HL-60 (cell line): Measurements from ENCODE around the gene FAM180B.

ENCODE experiments used
- POLR2AphosphoS5 ChIP-seq: IDR thresholded peaks from 2 replicates; pipeline ENCODE4 v1.6.1; 2012; ENCODE audit warnings: low read depth
- TF ChIP-seq, protein P1 (sequence below): IDR thresholded peaks from one replicate; pipeline ENCODE4 v1.5.1; 2011; ENCODE audit warnings: low read length, control low read depth, inconsistent platforms; ENCODE audit not compliant: insufficient read depth
- TF ChIP-seq, protein P2 (sequence below): IDR thresholded peaks from 2 replicates; pipeline ENCODE4 v1.6.1; 2012; ENCODE audit warnings: low read depth; ENCODE audit not compliant: insufficient replicate concordance

DNA sequence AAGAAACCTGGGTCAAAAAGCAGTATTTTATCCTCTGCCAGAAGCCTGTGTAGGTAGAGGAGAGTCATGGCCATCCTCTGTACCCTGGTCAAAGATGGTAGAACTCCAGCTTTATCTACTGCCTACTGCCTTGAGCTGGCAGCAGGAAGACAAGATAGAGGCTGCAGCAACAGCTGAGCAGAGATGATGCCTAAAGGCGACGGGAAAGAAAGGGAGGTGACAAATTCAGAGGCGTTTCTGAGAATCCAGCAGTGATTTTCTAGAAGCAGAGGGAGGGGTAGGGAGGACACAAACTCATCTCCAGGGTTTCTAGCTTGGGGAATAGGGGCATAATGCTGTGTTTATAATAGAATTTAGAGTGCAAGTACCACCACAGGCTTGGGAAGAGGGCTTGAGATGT lies 23.2 kb downstream of the FAM180B start:
- TF ChIP-seq, protein P1, sequence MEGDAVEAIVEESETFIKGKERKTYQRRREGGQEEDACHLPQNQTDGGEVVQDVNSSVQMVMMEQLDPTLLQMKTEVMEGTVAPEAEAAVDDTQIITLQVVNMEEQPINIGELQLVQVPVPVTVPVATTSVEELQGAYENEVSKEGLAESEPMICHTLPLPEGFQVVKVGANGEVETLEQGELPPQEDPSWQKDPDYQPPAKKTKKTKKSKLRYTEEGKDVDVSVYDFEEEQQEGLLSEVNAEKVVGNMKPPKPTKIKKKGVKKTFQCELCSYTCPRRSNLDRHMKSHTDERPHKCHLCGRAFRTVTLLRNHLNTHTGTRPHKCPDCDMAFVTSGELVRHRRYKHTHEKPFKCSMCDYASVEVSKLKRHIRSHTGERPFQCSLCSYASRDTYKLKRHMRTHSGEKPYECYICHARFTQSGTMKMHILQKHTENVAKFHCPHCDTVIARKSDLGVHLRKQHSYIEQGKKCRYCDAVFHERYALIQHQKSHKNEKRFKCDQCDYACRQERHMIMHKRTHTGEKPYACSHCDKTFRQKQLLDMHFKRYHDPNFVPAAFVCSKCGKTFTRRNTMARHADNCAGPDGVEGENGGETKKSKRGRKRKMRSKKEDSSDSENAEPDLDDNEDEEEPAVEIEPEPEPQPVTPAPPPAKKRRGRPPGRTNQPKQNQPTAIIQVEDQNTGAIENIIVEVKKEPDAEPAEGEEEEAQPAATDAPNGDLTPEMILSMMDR, result no peak
- TF ChIP-seq POLR2AphosphoS5, result no peak
- TF ChIP-seq, protein P2, sequence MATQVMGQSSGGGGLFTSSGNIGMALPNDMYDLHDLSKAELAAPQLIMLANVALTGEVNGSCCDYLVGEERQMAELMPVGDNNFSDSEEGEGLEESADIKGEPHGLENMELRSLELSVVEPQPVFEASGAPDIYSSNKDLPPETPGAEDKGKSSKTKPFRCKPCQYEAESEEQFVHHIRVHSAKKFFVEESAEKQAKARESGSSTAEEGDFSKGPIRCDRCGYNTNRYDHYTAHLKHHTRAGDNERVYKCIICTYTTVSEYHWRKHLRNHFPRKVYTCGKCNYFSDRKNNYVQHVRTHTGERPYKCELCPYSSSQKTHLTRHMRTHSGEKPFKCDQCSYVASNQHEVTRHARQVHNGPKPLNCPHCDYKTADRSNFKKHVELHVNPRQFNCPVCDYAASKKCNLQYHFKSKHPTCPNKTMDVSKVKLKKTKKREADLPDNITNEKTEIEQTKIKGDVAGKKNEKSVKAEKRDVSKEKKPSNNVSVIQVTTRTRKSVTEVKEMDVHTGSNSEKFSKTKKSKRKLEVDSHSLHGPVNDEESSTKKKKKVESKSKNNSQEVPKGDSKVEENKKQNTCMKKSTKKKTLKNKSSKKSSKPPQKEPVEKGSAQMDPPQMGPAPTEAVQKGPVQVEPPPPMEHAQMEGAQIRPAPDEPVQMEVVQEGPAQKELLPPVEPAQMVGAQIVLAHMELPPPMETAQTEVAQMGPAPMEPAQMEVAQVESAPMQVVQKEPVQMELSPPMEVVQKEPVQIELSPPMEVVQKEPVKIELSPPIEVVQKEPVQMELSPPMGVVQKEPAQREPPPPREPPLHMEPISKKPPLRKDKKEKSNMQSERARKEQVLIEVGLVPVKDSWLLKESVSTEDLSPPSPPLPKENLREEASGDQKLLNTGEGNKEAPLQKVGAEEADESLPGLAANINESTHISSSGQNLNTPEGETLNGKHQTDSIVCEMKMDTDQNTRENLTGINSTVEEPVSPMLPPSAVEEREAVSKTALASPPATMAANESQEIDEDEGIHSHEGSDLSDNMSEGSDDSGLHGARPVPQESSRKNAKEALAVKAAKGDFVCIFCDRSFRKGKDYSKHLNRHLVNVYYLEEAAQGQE, result no peak
